LoVo (cell line): Measurements from ENCODE around the gene AUTS2.

Experiments used
- DNase-seq: peaks from one replicate; pipeline ENCODE4 v3.0.0-alpha.2; 2016; ENCODE audit warnings: low spot score

Gene AUTS2

GRCh38 chr7:69941077-69941651 lies 342.9 kb downstream of the AUTS2 start:
- DNase-seq, result no peak

GRCh38 chr7:69942573-69942972 lies 344.3 kb downstream of the AUTS2 start:
- DNase-seq, result no peak

- no peak for DNase-seq
Observed at GRCh38 chr7:69946901-69947300, 348.6 kb downstream of the AUTS2 start.

GRCh38 chr7:69947998-69948397 lies 349.7 kb downstream of the AUTS2 start:
- DNase-seq, result no peak

GRCh38 chr7:69949122-69949521 lies 350.8 kb downstream of the AUTS2 start:
- no peak for DNase-seq

- no peak for DNase-seq
Observed at GRCh38 chr7:69951458-69951857, 353.2 kb downstream of the AUTS2 start.

- DNase-seq, result no peak
Observed at GRCh38 chr7:69953136-69954067, 355.1 kb downstream of the AUTS2 start.

GRCh38 chr7:69956541-69956940 lies 358.3 kb downstream of the AUTS2 start:
- no peak for DNase-seq

- DNase-seq, result no peak
Observed at GRCh38 chr7:69957661-69958060, 359.4 kb downstream of the AUTS2 start.

- no peak for DNase-seq
Observed at GRCh38 chr7:69959789-69960499, 361.7 kb downstream of the AUTS2 start.

- DNase-seq, result no peak
Observed at GRCh38 chr7:69961436-69961835, 363.2 kb downstream of the AUTS2 start.

GRCh38 chr7:69962186-69963065 lies 364.2 kb downstream of the AUTS2 start:
- DNase-seq, result no peak

GRCh38 chr7:69963393-69963792 lies 365.1 kb downstream of the AUTS2 start:
- no peak for DNase-seq

- no peak for DNase-seq
Observed at GRCh38 chr7:69966766-69967591, 368.7 kb downstream of the AUTS2 start.

- no peak for DNase-seq
Observed at GRCh38 chr7:69967689-69968450, 369.6 kb downstream of the AUTS2 start.

GRCh38 chr7:69968969-69969556 lies 370.8 kb downstream of the AUTS2 start:
- no peak for DNase-seq

- no peak for DNase-seq
Observed at GRCh38 chr7:69981646-69982045, 383.4 kb downstream of the AUTS2 start.

GRCh38 chr7:69982197-69982596 lies 383.9 kb downstream of the AUTS2 start:
- no peak for DNase-seq

GRCh38 chr7:69989551-69989950 lies 391.3 kb downstream of the AUTS2 start:
- no peak for DNase-seq

- DNase-seq, result no peak
Observed at GRCh38 chr7:69992938-69993337, 394.7 kb downstream of the AUTS2 start.
